DMS114 treated with DMSO at 0.1 percent for 48 hours (cell line): ENCODE data around the gene TCOF1.

Experiments used
- DNase-seq: peaks from one replicate; lab custom pipeline; 2025; ENCODE audit not compliant: unreplicated experiment; lab: John Stamatoyannopoulos, UW

The TCOF1 gene

DNA sequence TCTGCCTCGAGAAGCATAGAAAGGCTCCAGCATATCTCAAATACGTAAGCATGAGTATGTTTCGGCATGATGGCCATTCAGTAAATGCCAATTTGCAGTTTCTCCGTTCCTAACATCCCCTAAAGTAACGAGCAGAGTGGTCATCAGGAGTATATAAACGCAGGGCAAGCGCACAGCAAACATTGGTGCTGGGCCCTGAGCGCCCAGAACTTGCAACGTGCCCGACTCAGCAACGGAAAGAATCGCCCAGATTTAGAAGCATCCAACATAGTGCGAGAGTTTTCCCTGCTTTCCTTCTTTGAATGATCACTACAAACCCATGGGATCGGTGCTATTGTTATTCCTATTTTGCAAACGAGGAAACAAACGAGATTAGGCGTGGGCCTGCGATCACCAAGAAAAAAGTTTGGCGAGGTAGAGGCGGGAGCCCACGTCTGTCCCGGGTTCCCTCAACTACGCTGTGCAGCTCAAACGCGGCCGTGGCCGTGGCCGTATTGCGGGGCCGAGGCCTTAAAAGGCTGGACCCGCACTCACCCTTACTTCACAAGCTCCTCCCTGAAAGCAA lies 91.5 kb downstream of the TCOF1 start:
- DNase-seq = no peak
